NCI-H2171 treated with DMSO at 0.1 percent for 48 hours (cell line): ENCODE measurements around the gene VWA8.
"Not testable (repeated sequence)": the region's sequence is repeated elsewhere in the genome, so short reads cannot be mapped to it uniquely, and the experiment has no call there.

Source experiments
- DNase-seq: peaks from one replicate; lab custom pipeline; 2025; lab: John Stamatoyannopoulos, UW

Gene VWA8

GRCh38 chr13:41682766-41683165, 278.1 kb downstream of the VWA8 start:
- no peak for DNase-seq

DNA sequence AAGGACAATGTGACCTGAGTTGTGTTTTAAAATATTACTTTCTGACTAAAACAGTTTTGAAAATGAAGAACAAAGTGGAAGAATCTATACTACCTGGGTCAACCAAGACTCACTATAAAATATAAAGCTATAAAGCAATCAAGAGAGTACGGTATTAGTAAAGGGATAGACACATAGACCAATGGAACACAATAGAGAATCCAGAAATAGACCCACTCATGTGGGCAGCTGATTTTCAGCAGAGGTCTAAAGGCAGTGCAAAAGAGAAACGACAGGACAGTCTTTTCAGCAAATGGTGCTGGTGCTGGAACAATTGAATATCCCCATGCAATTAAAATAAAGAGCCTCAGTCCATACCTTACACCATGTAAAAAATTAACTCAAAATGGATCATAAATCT, 278.9 kb downstream of the VWA8 start:
- DNase-seq = no peak

- no peak for DNase-seq
Measured at GRCh38 chr13:41681587-41681986, 279.3 kb downstream of the VWA8 start.

GRCh38 chr13:41680900-41681299, 280.0 kb downstream of the VWA8 start:
- no peak for DNase-seq

- DNase-seq = no peak
Measured at GRCh38 chr13:41678848-41679247, 282.1 kb downstream of the VWA8 start.

- DNase-seq = no peak
Measured at GRCh38 chr13:41678249-41678648, 282.7 kb downstream of the VWA8 start.

GRCh38 chr13:41675306-41675705, 285.6 kb downstream of the VWA8 start:
- DNase-seq = peak; percentile 25

DNA sequence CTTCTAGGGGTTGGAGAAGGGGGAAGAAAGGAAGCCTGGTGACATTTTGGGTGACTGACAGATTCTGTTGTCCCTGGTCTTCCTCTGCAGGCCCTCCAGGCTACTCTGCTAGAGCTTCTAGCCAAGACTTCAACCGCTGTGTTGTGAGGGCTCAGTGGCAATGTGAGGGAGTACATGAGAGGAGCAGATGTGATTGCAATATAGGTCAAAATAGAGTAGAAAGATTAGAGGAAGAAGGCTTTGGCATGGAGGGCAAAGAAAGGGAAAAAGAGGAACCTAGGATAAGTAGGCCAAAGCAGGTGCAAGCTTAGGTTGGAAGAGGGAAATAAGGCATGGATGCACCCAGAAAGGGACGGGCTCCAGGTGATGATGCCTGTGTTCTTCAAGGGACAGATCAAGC, 286.7 kb downstream of the VWA8 start:
- no peak for DNase-seq

DNA sequence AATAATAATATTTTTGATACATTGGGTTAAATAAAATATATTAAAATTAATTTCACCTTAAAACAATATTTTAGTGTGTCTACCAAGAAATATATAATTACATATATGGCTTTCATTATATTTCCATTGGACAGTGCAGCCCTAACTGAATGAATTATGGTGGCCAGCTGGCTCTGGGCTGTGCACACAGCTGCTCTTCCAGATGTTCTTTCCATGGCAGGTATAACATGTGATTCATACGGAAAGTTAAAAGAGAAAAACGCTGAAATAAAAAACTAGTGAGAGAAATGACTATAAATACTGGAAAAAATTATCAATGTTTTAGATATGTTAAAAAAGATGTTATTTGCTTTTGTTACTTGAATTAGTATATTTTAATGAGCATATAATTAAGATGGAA, 287.3 kb downstream of the VWA8 start:
- DNase-seq = peak; percentile 2

- no peak for DNase-seq
Measured at GRCh38 chr13:41670873-41671443, 290.0 kb downstream of the VWA8 start.

- peak; percentile 62 for DNase-seq
Measured at GRCh38 chr13:41668130-41668757, 292.7 kb downstream of the VWA8 start.

DNA sequence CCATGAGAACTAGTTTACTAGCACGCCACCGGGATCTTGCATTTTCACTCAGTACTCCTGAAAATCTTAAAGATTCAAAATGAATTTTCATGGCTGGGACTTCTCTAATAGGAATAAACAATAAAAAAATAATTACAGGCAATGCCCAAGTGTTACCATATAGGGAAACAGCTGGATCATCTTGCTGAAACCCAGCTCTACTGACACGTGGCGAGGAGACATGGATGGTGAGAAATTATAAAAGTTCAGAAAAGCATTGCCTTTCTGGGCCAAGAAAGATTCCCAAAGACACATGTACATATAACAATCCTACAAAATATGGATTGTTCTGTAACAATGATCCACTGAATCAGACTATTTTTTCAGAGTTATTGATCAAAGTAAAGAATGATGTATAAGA, 294.3 kb downstream of the VWA8 start:
- no peak for DNase-seq

DNA sequence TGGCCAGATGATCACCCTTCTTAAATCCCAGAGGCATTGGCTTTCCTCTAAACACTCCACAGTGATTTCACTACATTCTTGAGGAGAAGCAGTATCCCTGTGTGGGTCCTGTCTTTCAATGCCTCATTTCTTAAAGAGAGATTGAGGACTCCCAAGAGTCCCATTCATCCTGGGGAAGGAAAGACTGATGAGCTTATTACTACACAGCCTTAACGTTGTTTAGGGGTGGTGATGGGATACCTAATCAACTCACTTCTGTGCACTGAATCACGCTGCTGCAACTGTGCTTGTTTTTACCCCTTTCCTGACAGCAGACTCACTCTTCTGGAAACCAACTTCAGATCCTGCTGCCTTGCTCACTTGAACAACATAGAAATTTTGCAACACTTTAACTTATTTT, 300.5 kb downstream of the VWA8 start:
- no peak for DNase-seq

- no peak for DNase-seq
Measured at GRCh38 chr13:41658057-41658661, 302.8 kb downstream of the VWA8 start.

- DNase-seq = no peak
Measured at GRCh38 chr13:41655997-41656396, 304.9 kb downstream of the VWA8 start.

- no peak for DNase-seq
Measured at GRCh38 chr13:41654796-41655195, 306.1 kb downstream of the VWA8 start.

GRCh38 chr13:41652735-41653361, 308.1 kb downstream of the VWA8 start:
- DNase-seq = peak; percentile 0

- no peak for DNase-seq
Measured at GRCh38 chr13:41651413-41652058, 309.4 kb downstream of the VWA8 start.

DNA sequence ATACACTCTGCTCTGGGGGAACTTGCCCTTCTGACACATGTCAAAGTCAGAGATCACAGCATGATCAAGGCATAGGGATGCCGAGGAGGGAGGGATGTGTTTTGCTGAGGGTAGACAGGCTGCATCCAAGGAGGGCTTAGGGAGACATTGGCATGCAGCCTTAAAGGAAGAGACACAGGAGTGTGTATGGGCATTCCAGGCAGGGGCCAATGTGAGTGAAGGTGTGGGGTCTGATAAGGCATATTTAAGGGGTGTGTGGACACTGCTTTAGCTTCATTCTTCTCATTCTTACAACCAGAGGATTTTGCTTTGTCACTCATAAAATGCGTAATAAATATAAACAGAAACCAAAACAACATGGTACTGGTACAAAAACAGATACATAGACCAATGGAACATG, 310.2 kb downstream of the VWA8 start:
- DNase-seq = no peak

GRCh38 chr13:41649659-41650058, 311.2 kb downstream of the VWA8 start:
- no peak for DNase-seq

DNA sequence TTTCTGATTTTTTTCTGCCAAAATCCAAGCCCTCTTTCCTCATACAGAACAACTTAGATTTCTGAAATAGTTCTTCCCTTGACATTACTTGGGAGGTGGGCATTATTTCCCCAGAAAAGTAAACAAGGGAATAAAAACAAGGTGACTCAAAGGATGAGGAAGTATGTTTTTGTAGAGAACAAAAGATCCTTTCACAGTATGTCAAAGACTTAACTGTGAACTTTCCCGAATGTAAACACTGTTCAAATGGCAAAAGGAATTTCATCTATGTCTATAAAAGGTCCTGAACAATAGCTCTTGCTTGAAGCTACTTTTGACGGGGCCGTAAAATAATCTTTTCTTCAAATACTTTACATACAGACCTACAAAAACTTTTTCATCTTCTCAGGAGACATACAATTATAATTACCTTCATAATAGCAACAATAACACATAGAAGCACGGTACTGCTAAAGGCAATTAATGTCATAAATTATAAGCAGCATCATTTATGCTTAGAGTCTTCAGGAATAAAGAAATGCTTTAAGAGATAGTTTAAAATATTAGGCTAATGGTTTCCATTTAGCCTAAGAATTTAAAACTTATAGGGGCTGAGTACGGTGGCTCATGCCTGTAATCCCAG, 312.5 kb downstream of the VWA8 start:
- no peak for DNase-seq

GRCh38 chr13:41647699-41648313, 313.1 kb downstream of the VWA8 start:
- not testable (repeated sequence) for DNase-seq
